GM12878 (cell line): ENCODE results near the gene GOLGA2. TPM values are rescaled to one million over a fixed set of nuclear protein-coding genes. Genes with fewer than 3 reads are reported as not detected.
"Not testable (repeated sequence)": the region's sequence is repeated elsewhere in the genome, so short reads cannot be mapped to it uniquely, and the experiment has no call there.

Source experiments
- ATAC-seq: fragments of 200-7000 bp; cut with Tn5 transposase; 3 replicates; pipeline ENCODE4 v1.9.1; 2020; ENCODE audit warnings: mild to moderate bottlenecking, moderate library complexity
- BruUV-seq: library from RNA; stranded (reverse); fragments of 400-500 nt; replicated peaks from 2 replicates; lab custom pipeline; 2021; lab: Mats Ljungman, UMichigan
- CTCF ChIA-PET: fragments of 300-600 bp; sonication (Branson Sonifier 250); formaldehyde crosslinking; extraction: SDS; loops from one replicate; lab custom pipeline; 2021; ENCODE audit warnings: inconsistent platforms; lab: Yijun Ruan, JAX
- POLR2A ChIA-PET: fragments of 350-600 bp; formaldehyde crosslinking; extraction: SDS; loops from one replicate; lab custom pipeline; 2021; ENCODE audit warnings: inconsistent platforms; lab: Charles Lee
- RAD21 ChIA-PET: fragments of 300-600 bp; sonication (Branson Sonifier 250); formaldehyde crosslinking; loops from one replicate; lab custom pipeline; 2023; ENCODE audit warnings: antibody characterized with exemption; ENCODE audit not compliant: unreplicated experiment; lab: Charles Lee
- SMC1A ChIA-PET: fragments of 300-600 bp; sonication (Branson Sonifier 250); formaldehyde crosslinking; loops from one replicate; lab custom pipeline; 2023; ENCODE audit not compliant: unreplicated experiment, uncharacterized antibody; lab: Charles Lee
- DNase-seq: peaks from one replicate; pipeline ENCODE4 v3.0.0-alpha.2; 2011; ENCODE audit warnings: low read depth, low spot score
- FAIRE-seq: peaks from 3 replicates; lab custom pipeline; 2011; peaks lifted over from hg19 to GRCh38; lab: Jason Lieb, UNC
- H2AFZ ChIP-seq: 2 replicates; pipeline ENCODE4 v1.6.0; 2011; ENCODE audit warnings: low read depth, low read length, control low read depth; ENCODE audit not compliant: control insufficient read depth
- H3K27ac ChIP-seq: 2 replicates; pipeline ENCODE4 v1.5.1; 2011; ENCODE audit warnings: control low read depth; ENCODE audit not compliant: control insufficient read depth, insufficient read depth
- H3K27me3 ChIP-seq, 2 experiments: replicated peaks in 1 of 2; 2 replicates each; pipeline versions ENCODE4 v1.6.0 to v1.6.1; 2011; ENCODE audit warnings: low read length in 1 of 2; ENCODE audit not compliant: control insufficient read depth in 2 of 2, insufficient read depth in 2 of 2
- H3K36me3 ChIP-seq, 2 experiments: 2 replicates each; pipeline ENCODE4 v1.5.1; 2011; ENCODE audit warnings: low read length in 1 of 2; ENCODE audit not compliant: control insufficient read depth in 2 of 2, insufficient read depth in 2 of 2
- H3K4me1 ChIP-seq: 2 replicates; pipeline ENCODE4 v1.6.1; 2011; ENCODE audit warnings: mild to moderate bottlenecking, low read length, moderate library complexity, mixed read lengths; ENCODE audit not compliant: control insufficient read depth, insufficient read depth
- H3K4me2 ChIP-seq: 2 replicates; pipeline ENCODE4 v1.6.0; 2011; ENCODE audit warnings: control low read depth; ENCODE audit not compliant: control insufficient read depth, insufficient read depth
- H3K4me3 ChIP-seq: fragments of 200-600 bp; sonication (generic); 2 replicates; pipeline ENCODE4 v1.5.1; 2016
- H3K79me2 ChIP-seq: 2 replicates; pipeline ENCODE4 v1.6.0; 2011; ENCODE audit warnings: low read length; ENCODE audit not compliant: control insufficient read depth, insufficient read depth
- H3K9ac ChIP-seq: 2 replicates; pipeline ENCODE4 v1.8.0; 2011; ENCODE audit warnings: low read length, control low read depth, mixed read lengths; ENCODE audit not compliant: control insufficient read depth, insufficient read depth
- H3K9me3 ChIP-seq: replicated peaks from 3 replicates; pipeline ENCODE4 v1.5.1; 2011; ENCODE audit warnings: mild to moderate bottlenecking, low read length; ENCODE audit not compliant: control insufficient read depth, insufficient read depth
- H4K20me1 ChIP-seq: 2 replicates; pipeline ENCODE4 v1.6.0; 2011; ENCODE audit not compliant: control insufficient read depth, insufficient read depth
- GATAD2B ChIP-seq: fragments of 450-650 bp; conservative IDR thresholded peaks from 2 replicates; pipeline ENCODE4 v1.6.1; 2017; ENCODE audit warnings: low read depth, mild to moderate bottlenecking, moderate library complexity
- NFYA ChIP-seq: IDR thresholded peaks from 2 replicates; pipeline ENCODE4 v1.6.1; 2011; ENCODE audit warnings: low read depth, mild to moderate bottlenecking, low read length, improper control_type of control experiment, borderline replicate concordance
- POLR2AphosphoS2 ChIP-seq: IDR thresholded peaks from 2 replicates; pipeline ENCODE4 v1.6.1; 2011; ENCODE audit warnings: low read depth, mild to moderate bottlenecking, low read length, improper control_type of control experiment, moderate library complexity
- RBBP5 ChIP-seq: fragments of 200-600 bp; sonication (generic); conservative IDR thresholded peaks from 2 replicates; pipeline ENCODE4 v1.6.1; 2016
- YY1 ChIP-seq: IDR thresholded peaks from 2 replicates; pipeline ENCODE4 v1.6.1; 2011; ENCODE audit warnings: low read depth, mild to moderate bottlenecking, low read length
- ZBED1 ChIP-seq: IDR thresholded peaks from 2 replicates; pipeline ENCODE4 v1.6.1; 2016; ENCODE audit warnings: borderline replicate concordance
- ZNF24 ChIP-seq: fragments of 450-650 bp; IDR thresholded peaks from 2 replicates; pipeline ENCODE4 v1.6.1; 2017; ENCODE audit warnings: antibody characterized with exemption, mild to moderate bottlenecking
- WGBS: methylation state at CpG from one replicate; pipeline ENCODE4 v1.1.6; 2016; ENCODE audit warnings: low lambda C conversion rate; ENCODE audit not compliant: insufficient replicate concordance, insufficient coverage; ENCODE audit errors: missing lambda C conversion rate; 5-methylcytosine and 5-hydroxymethylcytosine counted together
- in situ Hi-C: fragments of 300-500 bp; cut with MboI; formaldehyde crosslinking; loops from 9 replicates; pipeline ENCODE4 v1.14.3; 2018; ENCODE audit warnings: mixed read lengths
- intact Hi-C: fragments of 100-400 bp; cut with micrococcal nuclease; formaldehyde crosslinking; loops from one replicate; pipeline ENCODE4 v1.14.2; 2022; ENCODE audit not compliant: unreplicated experiment
- polyA plus RNA-seq, 11 experiments: library from polyadenylated mRNA; depleted of rRNA in 4 of 11; unstranded in 6 of 11; stranded (reverse) in 5 of 11; fragments of >200 nt; fragmentation: Nextera tagmentation in 4 of 11; fragmentation: Illumina TruSeq in 1 of 11; extraction: Ambion mirVana in 4 of 11; extraction: Trizol in 1 of 11; gene quantifications; 1 replicate in 1 of 11; 2 replicates in 10 of 11; pipeline versions ENCODE4 v1.2.1 to v1.2.3, GENCODE V29; 2011 to 2016; ENCODE audit warnings: inconsistent platforms in 2 of 11, missing spikeins in 2 of 11, low read depth in 1 of 11
- total RNA-seq, 4 experiments: library from RNA; depleted of rRNA in 3 of 4; stranded (reverse); fragments of >200 nt in 3 of 4; fragmentation: Illumina TruSeq in 1 of 4; extraction: Trizol in 1 of 4; gene quantifications; 2 replicates each; pipeline versions ENCODE4 v1.2.1 to v1.2.3, GENCODE V29; 2013 to 2021

The GOLGA2 gene
- total and polyA plus RNA-seq, 10 of the 15 experiments (the other 5 are each of a cell fraction or from before 2014, with no cell fraction given), result 5.9 to 32.6 (median 19.7) TPM

- TF ChIP-seq GATAD2B, result no peak
- TF ChIP-seq, all 136 proteins: peak for 0
Observed at GRCh38 chr9:128232528-128233428, 43.0 kb downstream of the GOLGA2 start (continued).

GRCh38 chr9:128231638-128232527, 43.9 kb downstream of the GOLGA2 start:
- POLR2A ChIA-PET, result no interaction called here
- DNase-seq (no peak), FAIRE-seq (no peak), ATAC-seq (no peak)
- no peak overlapping the region for H2AFZ ChIP-seq
- no peak overlapping the region for H3K27ac ChIP-seq
- SMC1A ChIA-PET, result no interaction called here
- H3K9me3 ChIP-seq, result no peaks in the 10 kb centered on the region
- WGBS, result 33% methylated on average over 16 of the region's 16 CpGs
- no peak overlapping the region for H3K4me2 ChIP-seq
- no peaks in the 10 kb centered on the region for H3K4me1 ChIP-seq
- BruUV-seq, result no TSS peak
- CTCF ChIA-PET, result interaction anchor here (0.5 kb wide), 1 partner anchor 474 kb away, joined by 4 read pairs; no protein-coding TSS in a partner anchor
- no peak overlapping the region for H3K9ac ChIP-seq
- in situ Hi-C loops (no loop called here), intact Hi-C loops (no loop called here)
- H4K20me1 ChIP-seq, result no peaks in the 10 kb centered on the region
- TF ChIP-seq POLR2AphosphoS2 (no peak), RBBP5 (no peak), ZNF24 (no peak), NFYA (no peak), ZBED1 (no peak), YY1 (no peak)
- no peaks in the 10 kb centered on the region for H3K79me2 ChIP-seq
- peaks cover 0 to 2% of the 10 kb centered on the region in 2 experiments; a peak in 1 of 4 replicates for H3K27me3 ChIP-seq
- H3K4me3 ChIP-seq, result no peak overlapping the region
- no peaks in the 10 kb centered on the region for H3K36me3 ChIP-seq
- RAD21 ChIA-PET, result no interaction called here

DNA sequence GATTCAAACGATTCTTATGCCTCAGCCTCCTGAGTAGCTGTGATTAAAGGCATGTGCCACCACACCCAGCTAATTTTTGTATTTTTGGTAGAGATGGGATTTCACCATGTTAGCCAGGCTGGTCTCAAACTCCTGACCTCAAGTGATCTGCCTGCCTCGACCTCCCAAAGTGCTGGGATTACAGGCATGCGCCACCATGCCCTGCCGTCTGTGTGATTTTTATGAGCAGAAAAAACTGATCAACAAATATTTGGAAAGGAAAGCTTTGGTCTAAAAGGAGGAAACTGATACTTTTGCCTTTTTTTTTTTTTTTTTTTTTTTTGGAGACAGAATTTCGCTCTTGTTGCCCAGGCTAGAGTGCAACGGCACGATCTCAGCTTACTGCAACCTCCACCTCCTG, 44.9 kb downstream of the GOLGA2 start:
- RAD21 ChIA-PET, H3K27me3 ChIP-seq, H3K9ac ChIP-seq, ATAC-seq, H3K79me2 ChIP-seq, intact Hi-C loops, SMC1A ChIA-PET, in situ Hi-C loops, H3K4me1 ChIP-seq, H3K36me3 ChIP-seq, H3K27ac ChIP-seq, H3K9me3 ChIP-seq, FAIRE-seq, H2AFZ ChIP-seq, DNase-seq, H4K20me1 ChIP-seq, H3K4me2 ChIP-seq, POLR2A ChIA-PET, H3K4me3 ChIP-seq, BruUV-seq: not testable (repeated sequence)
- CTCF ChIA-PET, result interaction anchor here (1.6 kb wide), 1 partner anchor 8 kb away, joined by 3 read pairs; no protein-coding TSS in a partner anchor
- WGBS, result 51% methylated on average over 4 of the region's 7 CpGs
